H1 (cell line): Measurements from ENCODE around the gene CST7.

Experiments used
- EZH2 ChIP-seq: fragments of 200-600 bp; sonication (generic); IDR thresholded peaks from 2 replicates; pipeline ENCODE4 v1.7.1; 2012; ENCODE audit warnings: low read depth, mild to moderate bottlenecking, moderate library complexity, low read length, inconsistent platforms; ENCODE audit not compliant: severe bottlenecking
- TF ChIP-seq, protein P1 (sequence below): IDR thresholded peaks from 2 replicates; pipeline ENCODE4 v1.6.1; 2012; ENCODE audit warnings: inconsistent platforms

DNA sequence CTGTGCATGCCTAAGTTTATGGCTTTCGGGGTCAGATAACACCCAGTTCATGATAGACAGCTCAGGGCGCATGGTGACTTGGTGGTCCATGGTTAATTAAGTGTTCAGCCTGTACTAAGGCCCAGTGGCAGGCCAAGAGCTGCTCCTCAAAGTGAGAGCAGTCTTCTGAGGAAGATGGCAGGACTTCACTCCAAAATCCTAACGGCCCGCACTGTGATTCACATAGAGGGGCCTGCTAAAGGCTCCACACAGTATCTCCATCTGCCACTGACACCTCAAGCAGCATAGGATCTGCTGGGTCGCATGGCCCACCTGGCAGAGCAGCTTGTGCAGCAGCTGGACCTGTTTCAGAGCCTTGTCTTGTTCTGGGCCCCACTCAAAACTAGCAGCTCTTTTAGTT, 10.6 kb upstream of the CST7 start:
- TF ChIP-seq, protein P1, sequence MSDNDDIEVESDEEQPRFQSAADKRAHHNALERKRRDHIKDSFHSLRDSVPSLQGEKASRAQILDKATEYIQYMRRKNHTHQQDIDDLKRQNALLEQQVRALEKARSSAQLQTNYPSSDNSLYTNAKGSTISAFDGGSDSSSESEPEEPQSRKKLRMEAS = no peak
- no peak for TF ChIP-seq EZH2
